Prostate gland (tissue), 2 donors: ENCODE results near the gene STEAP3. TPM values are rescaled to one million over a fixed set of nuclear protein-coding genes. Genes with fewer than 3 reads are reported as not detected.

Experiments
- DNase-seq: peaks from one replicate; pipeline ENCODE4 v3.0.0-alpha.2; 2019; ENCODE audit warnings: low spot score
- H3K27ac ChIP-seq, 2 donors: fragments of 200-600 bp; sonication (generic); 2 replicates each; pipeline ENCODE4 v1.5.1; 2017 to 2019
- H3K27me3 ChIP-seq: fragments of 200-600 bp; sonication (generic); replicated peaks from 2 replicates; pipeline ENCODE4 v1.5.1; 2019; ENCODE audit not compliant: insufficient read depth
- H3K36me3 ChIP-seq, 2 donors: fragments of 200-600 bp; sonication (generic); 1 replicate in 1 of 2; 2 replicates in 1 of 2; pipeline versions ENCODE4 v1.5.1 to v1.8.1; 2017 to 2019
- H3K4me1 ChIP-seq: fragments of 200-600 bp; sonication (generic); replicated peaks from 2 replicates; pipeline ENCODE4 v1.5.1; 2019
- H3K4me3 ChIP-seq, 2 donors: fragments of 200-600 bp; sonication (generic); 2 replicates each; pipeline ENCODE4 v1.5.1; 2017 to 2019
- H3K9me3 ChIP-seq: fragments of 200-600 bp; sonication (generic); 2 replicates; pipeline ENCODE4 v1.5.1; 2017
- CTCF ChIP-seq, 4 experiments: fragments of 200-600 bp in 2 of 4; fragments of 450-650 bp in 2 of 4; sonication (generic) in 2 of 4; IDR thresholded peaks; 1 replicate in 3 of 4; 2 replicates in 1 of 4; pipeline ENCODE4 v1.5.1; 2016 to 2019; ENCODE audit warnings: antibody characterized with exemption in 4 of 4, mild to moderate bottlenecking in 2 of 4, moderate library complexity in 2 of 4
- POLR2A ChIP-seq: fragments of 450-650 bp; IDR thresholded peaks from one replicate; pipeline ENCODE4 v1.6.1; 2016; ENCODE audit warnings: antibody characterized with exemption, mild to moderate bottlenecking
- POLR2AphosphoS5 ChIP-seq: sonication (generic); formaldehyde crosslinking; IDR thresholded peaks from one replicate; pipeline ENCODE4 v1.6.1; 2017; ENCODE audit warnings: antibody characterized with exemption
- WGBS: methylation state at CpG from one replicate; pipeline ENCODE4 v1.1.5; 2018; 5-methylcytosine and 5-hydroxymethylcytosine counted together
- intact Hi-C: fragments of 100-400 bp; cut with DNase I; formaldehyde crosslinking; loops from one replicate; pipeline ENCODE4 v1.14.2; 2022
- total RNA-seq, 2 donors: library from RNA; depleted of rRNA; stranded (reverse); fragments of >200 nt; gene quantifications; one replicate each; pipeline ENCODE4 v1.1.0, GENCODE V29; 2016

The STEAP3 gene
- total RNA-seq, 2 donors from 2014 or later = 15.3 to 25.1 TPM

GRCh38 chr2:119257198-119257597 is 33.6 kb downstream of the STEAP3 start:
- H3K36me3 ChIP-seq = no peaks in the 10 kb centered on the region

GRCh38 chr2:119259296-119259860 is 35.7 kb downstream of the STEAP3 start:
- Histone ChIP-seq H3K9me3 (no peaks in the 10 kb centered on the region), H3K4me1 (no peaks in the 10 kb centered on the region), H3K27me3 (no peaks in the 10 kb centered on the region), H3K4me3 (no peak overlapping the region), H3K36me3 (no peaks in the 10 kb centered on the region), H3K27ac (no peak overlapping the region)
- no peak for DNase-seq
- WGBS = 85% methylated on average over 5 of the region's 5 CpGs
- TF ChIP-seq POLR2AphosphoS5 = no peak
- TF ChIP-seq CTCF (IDR thresholded peaks at IDR 0.05) = no peak
- no peak for TF ChIP-seq POLR2A
- intact Hi-C loops = no loop called here

More at GRCh38 chr2:119257198-119257597, 33.6 kb downstream of the STEAP3 start:
- TF ChIP-seq POLR2A (no peak), CTCF (IDR thresholded peaks at IDR 0.05) (no peak), POLR2AphosphoS5 (no peak)
- no peaks in the 10 kb centered on the region for H3K27me3 ChIP-seq
- H3K27ac ChIP-seq = no peak overlapping the region
- WGBS = 90% methylated on average over 9 of the region's 9 CpGs
- H3K4me3 ChIP-seq = no peak overlapping the region
- H3K4me1 ChIP-seq = no peaks in the 10 kb centered on the region
- intact Hi-C loops = no loop called here
- DNase-seq = no peak
- H3K9me3 ChIP-seq = no peaks in the 10 kb centered on the region

GRCh38 chr2:119260646-119261492 is 37.2 kb downstream of the STEAP3 start:
- no peaks in the 10 kb centered on the region for H3K9me3 ChIP-seq
- intact Hi-C loops = loop anchor here (5.0 kb wide), 1 partner anchor 39 kb away; the partner anchor contains the start of gene STEAP3
- H3K27ac ChIP-seq = no peak overlapping the region
- DNase-seq = no peak
- no peaks in the 10 kb centered on the region for H3K36me3 ChIP-seq
- no peaks in the 10 kb centered on the region for H3K27me3 ChIP-seq
- no peaks in the 10 kb centered on the region for H3K4me1 ChIP-seq
- TF ChIP-seq POLR2AphosphoS5 = no peak
- TF ChIP-seq POLR2A = no peak
- no peak for TF ChIP-seq CTCF (IDR thresholded peaks at IDR 0.05)
- no peak overlapping the region for H3K4me3 ChIP-seq
- 46% methylated on average over 11 of the region's 11 CpGs for WGBS

GRCh38 chr2:119261493-119262225 is 38.0 kb downstream of the STEAP3 start:
- no peaks in the 10 kb centered on the region for H3K4me1 ChIP-seq
- H3K36me3 ChIP-seq = no peaks in the 10 kb centered on the region
- 90% methylated on average over 17 of the region's 17 CpGs for WGBS
- no peaks in the 10 kb centered on the region for H3K9me3 ChIP-seq
- TF ChIP-seq CTCF (IDR thresholded peaks at IDR 0.05) (no peak), POLR2A (no peak), POLR2AphosphoS5 (no peak)
- no peak for DNase-seq
- intact Hi-C loops = loop anchor here (5.0 kb wide), 1 partner anchor 39 kb away; the partner anchor contains the start of gene STEAP3
- no peak overlapping the region for H3K27ac ChIP-seq
- H3K4me3 ChIP-seq = no peak overlapping the region
- no peaks in the 10 kb centered on the region for H3K27me3 ChIP-seq
